Measurements from ENCODE around the gene TGFBI.

DNA sequence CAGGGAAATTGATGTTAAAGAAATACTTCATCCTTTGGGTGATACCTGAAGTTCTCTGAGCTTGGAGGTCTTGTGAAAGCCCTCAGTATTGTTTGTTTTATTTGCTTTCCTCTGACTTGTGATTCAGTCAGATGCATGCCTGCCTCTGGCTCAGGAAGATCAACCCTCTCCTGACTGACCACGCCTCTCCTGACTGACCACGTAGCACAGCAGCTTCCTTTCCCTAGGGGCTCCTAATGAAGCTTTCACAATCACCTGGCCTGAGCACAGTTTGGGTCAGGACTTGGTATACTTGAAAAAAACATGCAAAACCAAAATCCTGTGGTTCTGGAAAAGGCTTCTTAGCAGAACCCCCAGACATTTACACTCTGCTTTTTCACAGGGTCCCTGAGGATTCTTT is 3.8 kb downstream of the TGFBI start:
- no peak for TF ChIP-seq CTCF (conservative IDR thresholded peaks at IDR 0.05; ENCODE audit: low read depth, low read length)
- no peak for TF ChIP-seq EZH2 (IDR thresholded peaks at IDR 0.05; ENCODE audit: borderline replicate concordance, low read depth, low read length, poor library complexity, severe bottlenecking)
